Ovary (tissue), 3 donors: ENCODE results near the gene MAST3.

Experiments
- EP300 ChIP-seq: sonication (generic); formaldehyde crosslinking; IDR thresholded peaks from one replicate; pipeline ENCODE4 v1.6.1; 2017; ENCODE audit warnings: antibody characterized with exemption
- POLR2A ChIP-seq: fragments of 450-650 bp; IDR thresholded peaks from one replicate; pipeline ENCODE4 v1.6.1; 2017; ENCODE audit warnings: antibody characterized with exemption, mild to moderate bottlenecking, moderate library complexity
- TF ChIP-seq, protein P1 (sequence below), 3 donors: fragments of 450-650 bp in 2 of 3; fragments of 200-600 bp in 1 of 3; IDR thresholded peaks; one replicate each; pipeline versions ENCODE4 v1.5.1 to v1.8.0; 2016 to 2022; ENCODE audit warnings: antibody characterized with exemption in 3 of 3, mild to moderate bottlenecking in 1 of 3
- donor health status: DM: no; HTN: no; CAD: no.

DNA sequence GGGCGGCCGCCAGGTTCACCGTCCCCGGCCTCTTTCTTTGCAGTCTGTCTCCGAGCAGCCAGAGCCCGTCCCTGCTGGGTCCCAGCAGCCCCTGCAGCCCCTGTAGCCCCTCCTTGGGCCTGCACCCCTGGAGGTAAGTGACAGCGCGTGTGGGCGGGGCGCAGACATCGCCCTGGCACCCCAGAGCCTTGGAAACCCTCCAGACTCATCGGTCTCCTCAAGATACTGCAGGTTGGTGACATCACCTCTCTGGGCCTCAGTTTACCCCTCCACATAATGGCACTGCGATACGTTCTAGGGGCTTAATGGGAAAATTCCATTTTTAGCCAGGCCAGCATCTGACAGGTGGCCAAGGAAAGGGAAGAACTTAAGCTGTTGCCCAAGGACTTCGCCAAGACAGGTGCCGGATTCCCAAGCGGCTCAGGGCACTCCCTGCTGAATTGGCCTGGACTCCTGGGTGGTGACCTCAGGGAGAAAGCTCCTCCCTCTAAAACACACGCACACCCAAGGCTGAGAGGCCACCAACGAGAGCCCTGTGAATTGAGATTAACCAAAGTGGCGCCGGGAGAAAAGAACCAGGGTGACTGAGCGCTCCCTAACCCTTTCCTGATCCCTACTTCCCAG, 13.1 kb downstream of the MAST3 start:
- TF ChIP-seq, protein P1, sequence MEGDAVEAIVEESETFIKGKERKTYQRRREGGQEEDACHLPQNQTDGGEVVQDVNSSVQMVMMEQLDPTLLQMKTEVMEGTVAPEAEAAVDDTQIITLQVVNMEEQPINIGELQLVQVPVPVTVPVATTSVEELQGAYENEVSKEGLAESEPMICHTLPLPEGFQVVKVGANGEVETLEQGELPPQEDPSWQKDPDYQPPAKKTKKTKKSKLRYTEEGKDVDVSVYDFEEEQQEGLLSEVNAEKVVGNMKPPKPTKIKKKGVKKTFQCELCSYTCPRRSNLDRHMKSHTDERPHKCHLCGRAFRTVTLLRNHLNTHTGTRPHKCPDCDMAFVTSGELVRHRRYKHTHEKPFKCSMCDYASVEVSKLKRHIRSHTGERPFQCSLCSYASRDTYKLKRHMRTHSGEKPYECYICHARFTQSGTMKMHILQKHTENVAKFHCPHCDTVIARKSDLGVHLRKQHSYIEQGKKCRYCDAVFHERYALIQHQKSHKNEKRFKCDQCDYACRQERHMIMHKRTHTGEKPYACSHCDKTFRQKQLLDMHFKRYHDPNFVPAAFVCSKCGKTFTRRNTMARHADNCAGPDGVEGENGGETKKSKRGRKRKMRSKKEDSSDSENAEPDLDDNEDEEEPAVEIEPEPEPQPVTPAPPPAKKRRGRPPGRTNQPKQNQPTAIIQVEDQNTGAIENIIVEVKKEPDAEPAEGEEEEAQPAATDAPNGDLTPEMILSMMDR (IDR thresholded peaks at IDR 0.05): no peak
- no peak for TF ChIP-seq POLR2A
- no peak for TF ChIP-seq EP300
